HG03064 (cell line): ENCODE measurements around the gene ELOVL1.

Source experiments
- ATAC-seq: cut with Tn5 transposase; IDR thresholded peaks from one replicate; pipeline ENCODE4 v1.9.1; 2021; ENCODE audit warnings: low read depth; ENCODE audit not compliant: unreplicated experiment

Gene ELOVL1

DNA sequence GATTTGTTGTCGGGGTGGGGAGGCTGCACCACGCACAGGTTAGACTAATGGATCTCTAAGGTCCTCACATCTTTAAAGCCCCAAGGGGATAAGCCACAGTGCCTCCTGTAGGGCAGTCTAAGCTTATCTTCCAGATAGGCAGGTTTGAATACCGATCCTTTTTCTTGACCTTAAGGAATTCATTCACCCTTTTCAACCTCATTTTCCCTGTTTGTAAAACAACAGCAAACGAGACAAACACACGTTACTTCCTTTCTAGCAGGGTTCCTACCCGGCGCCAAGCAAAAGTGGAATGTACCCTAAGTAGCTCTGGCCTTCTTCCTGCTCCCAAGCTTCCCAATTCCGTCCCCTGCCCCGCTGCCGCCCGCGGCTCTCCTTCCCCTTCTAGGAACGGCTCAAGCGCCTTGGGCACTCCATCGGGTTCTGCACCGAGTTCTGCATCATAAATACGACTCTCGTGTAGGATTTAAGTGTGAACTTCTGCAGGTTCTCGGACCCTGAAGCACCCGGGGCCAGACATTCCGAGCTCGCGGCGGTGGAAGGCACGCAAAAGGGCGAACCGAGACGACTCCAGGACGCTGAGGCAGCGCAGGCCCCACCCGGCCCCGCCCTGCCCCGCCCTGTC, 9.6 kb downstream of the ELOVL1 start:
- ATAC-seq = no peak

- ATAC-seq = no peak
Measured at GRCh38 chr1:43357251-43357650, 10.6 kb downstream of the ELOVL1 start.

GRCh38 chr1:43354936-43355335, 12.9 kb downstream of the ELOVL1 start:
- ATAC-seq = no peak

DNA sequence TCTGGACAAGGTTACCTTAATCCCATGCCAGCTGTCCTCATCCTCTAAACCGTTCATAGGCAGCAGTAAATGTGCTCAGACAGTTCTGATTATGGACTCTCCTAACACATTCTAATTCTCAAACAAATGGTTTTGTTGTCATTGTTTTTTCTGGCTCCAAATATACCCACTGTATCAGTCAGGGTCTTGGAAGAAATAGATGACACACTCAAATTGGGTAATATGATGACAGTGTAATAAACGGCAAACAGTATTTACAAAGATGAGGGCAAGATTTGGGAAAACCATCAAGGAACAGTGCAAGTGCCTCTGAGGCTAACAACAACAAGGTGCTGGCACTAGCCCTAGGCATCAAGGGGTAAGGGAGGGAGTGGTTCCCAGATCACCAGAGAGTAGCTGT, 13.3 kb downstream of the ELOVL1 start:
- no peak for ATAC-seq

GRCh38 chr1:43352881-43353280, 14.9 kb downstream of the ELOVL1 start:
- no peak for ATAC-seq

DNA sequence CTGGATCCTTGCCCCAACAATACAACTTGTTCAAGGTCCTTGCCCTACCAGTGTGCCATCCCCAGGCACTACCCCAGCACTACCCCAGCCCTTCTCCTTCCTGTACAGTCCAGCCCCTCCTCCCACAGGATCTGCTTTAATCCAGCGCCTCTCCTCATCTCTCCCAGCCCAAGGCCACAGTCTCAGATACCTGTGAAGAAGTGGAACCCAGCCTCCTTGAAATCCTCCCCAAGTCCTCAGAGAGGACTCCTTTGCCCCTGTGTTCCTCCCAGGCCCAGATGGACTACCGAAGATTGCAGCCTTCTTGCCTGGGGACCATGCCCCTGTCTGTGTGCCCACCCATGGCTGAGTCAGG, 15.5 kb downstream of the ELOVL1 start:
- ATAC-seq = no peak

DNA sequence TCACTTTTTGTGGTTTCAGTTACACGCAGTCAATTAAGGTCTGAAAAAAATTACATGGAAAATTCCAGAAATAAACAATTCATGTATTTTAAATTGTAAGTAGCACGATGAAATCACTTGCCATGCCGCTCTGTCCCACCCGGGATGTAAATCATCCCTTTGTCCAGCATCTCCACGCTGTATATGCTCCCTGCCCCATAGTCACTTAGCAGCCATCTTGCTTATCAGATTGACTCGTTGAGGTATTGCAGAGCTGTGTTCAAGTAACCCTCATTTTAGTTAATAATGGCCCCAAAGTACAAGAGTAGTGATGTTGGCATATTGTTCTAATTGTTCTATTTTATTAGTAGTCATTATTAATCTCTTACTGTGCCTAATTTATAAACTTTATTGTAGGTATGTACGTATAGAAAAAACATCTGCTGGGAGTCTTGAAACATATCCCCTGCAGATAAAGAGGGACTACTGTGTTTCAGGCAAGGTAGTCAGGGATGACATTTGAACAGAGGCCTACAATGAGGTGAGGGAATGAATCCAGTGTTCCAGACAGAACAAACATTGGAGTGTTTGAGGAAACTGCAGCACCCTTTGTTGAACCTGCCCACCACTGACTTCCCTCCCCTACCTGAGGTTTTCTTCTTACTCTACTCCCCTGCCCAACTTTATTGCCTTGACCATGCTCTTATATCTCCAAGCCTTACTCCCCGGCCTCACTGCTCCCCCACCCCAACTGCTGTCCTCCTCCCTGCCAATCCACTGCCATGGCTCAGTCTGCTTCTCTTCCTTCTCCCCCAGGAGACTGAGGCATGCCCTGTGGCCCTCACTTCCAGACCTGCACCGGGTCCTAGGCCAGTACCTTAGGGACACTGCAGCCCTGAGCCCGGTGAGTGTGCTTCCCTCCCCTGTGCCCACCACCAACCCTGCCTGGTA, 16.1 kb downstream of the ELOVL1 start:
- ATAC-seq = no peak

GRCh38 chr1:43350976-43351375, 16.8 kb downstream of the ELOVL1 start:
- no peak for ATAC-seq

- ATAC-seq = no peak
Measured at GRCh38 chr1:43349594-43350306, 18.1 kb downstream of the ELOVL1 start.

DNA sequence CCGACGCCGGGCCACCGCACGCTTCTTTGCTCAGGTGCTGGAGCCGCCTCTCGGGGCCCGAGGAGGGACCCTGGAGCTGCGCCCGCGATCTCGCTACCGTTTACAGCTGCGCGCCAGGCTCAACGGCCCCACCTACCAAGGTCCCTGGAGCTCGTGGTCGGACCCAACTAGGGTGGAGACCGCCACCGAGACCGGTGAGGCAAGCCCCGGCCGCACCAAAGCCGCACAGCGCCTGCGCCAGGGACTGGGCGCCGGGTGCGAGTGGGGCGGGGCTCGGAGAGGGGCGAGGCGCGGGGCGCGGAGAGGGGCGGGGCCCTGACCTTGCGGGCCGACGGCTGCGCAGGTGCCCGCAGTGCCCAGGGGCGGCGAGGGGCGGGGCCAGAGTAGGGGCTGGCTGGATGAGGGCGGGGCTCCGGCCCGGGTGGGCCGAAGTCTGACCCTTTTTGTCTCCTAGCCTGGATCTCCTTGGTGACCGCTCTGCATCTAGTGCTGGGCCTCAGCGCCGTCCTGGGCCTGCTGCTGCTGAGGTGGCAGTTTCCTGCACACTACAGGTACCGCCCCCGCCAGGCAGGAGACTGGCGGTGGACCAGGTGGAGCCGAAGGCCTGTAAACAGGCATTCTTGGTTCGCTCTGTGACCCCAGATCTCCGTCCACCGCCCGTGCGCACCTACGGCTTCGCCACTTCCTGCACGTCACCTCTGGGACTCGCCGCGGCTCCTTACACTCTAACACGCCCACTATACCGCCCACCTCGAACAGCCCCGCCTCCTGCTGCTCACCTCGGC, 18.8 kb downstream of the ELOVL1 start:
- ATAC-seq = peak; percentile 65

DNA sequence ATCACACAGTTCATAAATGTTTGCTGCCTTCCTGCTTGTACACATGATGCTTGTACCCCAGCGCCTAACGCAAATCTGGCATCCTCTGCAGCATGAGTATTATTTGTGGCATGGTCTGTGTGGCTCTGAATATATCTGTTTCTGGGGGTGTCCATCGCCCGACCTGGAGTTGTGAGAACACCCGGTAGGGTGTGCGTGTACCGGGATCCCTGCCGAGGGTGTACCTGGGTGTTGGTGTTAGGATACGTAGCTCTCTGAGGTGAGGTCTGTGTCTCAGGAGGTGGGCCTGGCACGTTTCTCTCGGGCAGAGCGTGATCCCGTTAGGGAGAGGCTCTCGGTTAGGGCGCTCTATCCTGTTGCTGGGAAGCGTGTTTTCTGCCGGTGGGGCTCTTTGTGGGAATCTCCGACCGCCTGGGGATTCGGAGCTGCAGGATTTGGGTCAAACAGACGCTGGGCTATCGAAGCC, 19.4 kb downstream of the ELOVL1 start:
- ATAC-seq = no peak

DNA sequence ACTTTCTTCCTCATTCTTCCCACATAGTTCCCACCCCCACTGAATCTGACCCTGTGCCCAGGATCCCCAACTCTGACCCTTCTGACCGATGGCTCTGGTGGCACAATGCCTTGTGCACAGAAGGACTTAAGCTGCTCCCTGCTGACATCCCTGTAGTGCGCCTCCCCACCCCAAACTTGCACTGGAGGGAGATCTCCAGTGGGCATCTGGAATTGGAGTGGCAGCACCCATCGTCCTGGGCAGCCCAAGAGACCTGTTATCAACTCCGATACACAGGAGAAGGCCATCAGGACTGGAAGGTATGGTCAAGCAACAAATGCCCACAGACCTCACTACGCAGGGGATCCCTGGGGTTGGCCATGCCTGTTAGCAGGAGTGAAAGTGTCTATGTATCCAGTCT, 21.2 kb downstream of the ELOVL1 start:
- ATAC-seq = no peak

DNA sequence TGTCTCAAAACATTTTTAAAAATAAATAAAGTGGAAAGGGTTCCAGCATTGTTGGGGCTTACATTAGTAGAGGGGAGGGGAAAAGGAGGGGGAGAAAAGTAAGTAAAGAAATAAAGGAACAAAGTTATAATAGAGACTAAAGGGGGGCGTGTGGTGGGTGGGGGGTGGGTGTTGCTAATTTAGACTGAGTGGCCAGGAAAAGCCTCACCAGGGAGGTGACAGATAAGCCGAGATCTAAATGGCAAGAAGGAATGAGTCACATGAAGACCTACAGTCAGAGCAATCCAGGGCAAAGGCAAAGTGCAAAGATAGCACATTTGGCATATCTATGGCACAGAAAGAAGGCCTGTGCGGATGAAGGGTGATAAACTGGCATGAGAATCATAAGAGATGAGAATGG, 22.7 kb downstream of the ELOVL1 start:
- ATAC-seq = no peak

GRCh38 chr1:43344267-43344850, 23.5 kb downstream of the ELOVL1 start:
- no peak for ATAC-seq

GRCh38 chr1:43340559-43340958, 27.3 kb downstream of the ELOVL1 start:
- no peak for ATAC-seq

GRCh38 chr1:43339584-43340232, 28.1 kb downstream of the ELOVL1 start:
- no peak for ATAC-seq

- ATAC-seq = no peak
Measured at GRCh38 chr1:43338001-43338400, 29.8 kb downstream of the ELOVL1 start.

DNA sequence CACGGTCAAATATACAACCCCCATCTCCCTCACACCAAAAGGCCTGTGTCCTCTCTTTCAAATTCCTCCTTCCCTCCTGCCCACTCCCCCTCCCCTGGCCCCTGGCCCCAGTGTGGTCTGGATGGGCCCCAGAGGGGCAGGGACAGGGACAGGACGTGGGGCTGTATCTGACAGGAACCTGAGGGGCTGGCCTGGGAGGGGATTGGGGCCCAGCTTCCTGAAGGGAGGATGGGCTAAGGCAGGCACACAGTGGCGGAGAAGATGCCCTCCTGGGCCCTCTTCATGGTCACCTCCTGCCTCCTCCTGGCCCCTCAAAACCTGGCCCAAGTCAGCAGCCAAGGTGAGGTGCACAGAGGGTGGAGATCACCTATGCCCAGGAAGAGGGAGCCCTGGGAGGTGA, 30.2 kb downstream of the ELOVL1 start, which contains the start of gene MPL:
Gene MPL, plus strand, starts transcription at position 231 of the 400 bp plus-strand sequence. Its CDS starts 31 bp downstream, at position 262.
- ATAC-seq = no peak

GRCh38 chr1:43334453-43335205, 33.2 kb downstream of the ELOVL1 start:
- ATAC-seq = no peak
